GM19025 (cell line): Measurements from ENCODE around the gene GRK7.
"Not testable (repeated sequence)": the region's sequence is repeated elsewhere in the genome, so short reads cannot be mapped to it uniquely, and the experiment has no call there.

Experiments used
- ATAC-seq: cut with Tn5 transposase; IDR thresholded peaks from one replicate; pipeline ENCODE4 v1.9.1; 2021; ENCODE audit warnings: mild to moderate bottlenecking, low read depth, moderate library complexity; ENCODE audit not compliant: unreplicated experiment

Gene GRK7

DNA sequence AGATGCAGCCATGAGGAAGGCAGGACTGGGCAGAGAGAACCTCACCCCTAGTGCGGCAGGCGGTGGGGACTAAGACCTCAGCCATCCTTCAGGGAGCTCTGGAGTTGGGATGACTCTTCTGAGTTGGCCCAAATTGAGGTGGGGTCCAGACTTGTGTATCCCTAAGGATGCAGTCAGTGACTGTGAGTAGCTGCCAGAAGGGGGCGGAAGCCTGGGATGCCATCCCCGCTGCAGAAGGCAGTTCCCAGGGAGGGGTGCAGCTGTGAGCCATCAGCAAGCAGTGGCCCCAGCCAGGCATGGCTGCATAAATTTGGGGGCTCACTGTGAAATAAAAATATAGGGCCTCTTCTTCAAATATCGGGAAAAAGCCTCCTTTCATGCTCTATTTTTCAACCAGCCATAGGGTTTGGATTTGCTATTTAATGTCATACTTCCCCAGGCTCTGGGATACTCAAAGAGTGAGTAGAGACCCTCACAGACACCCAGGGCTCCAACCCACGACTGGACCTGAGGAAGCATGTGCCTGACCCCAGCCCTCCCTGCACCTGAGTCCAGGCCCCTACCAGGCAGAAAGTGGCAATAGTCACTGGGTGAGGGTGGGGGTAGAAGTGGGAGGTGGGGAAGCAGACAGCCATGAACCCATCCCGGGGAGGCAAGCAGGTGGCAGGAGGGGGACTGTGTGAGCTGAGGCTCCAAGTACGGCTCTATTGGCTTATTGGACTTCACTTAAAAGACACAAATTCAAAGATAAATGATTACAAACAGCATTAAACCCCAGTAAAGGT lies 30.5 kb downstream of the GRK7 start:
- no peak for ATAC-seq

DNA sequence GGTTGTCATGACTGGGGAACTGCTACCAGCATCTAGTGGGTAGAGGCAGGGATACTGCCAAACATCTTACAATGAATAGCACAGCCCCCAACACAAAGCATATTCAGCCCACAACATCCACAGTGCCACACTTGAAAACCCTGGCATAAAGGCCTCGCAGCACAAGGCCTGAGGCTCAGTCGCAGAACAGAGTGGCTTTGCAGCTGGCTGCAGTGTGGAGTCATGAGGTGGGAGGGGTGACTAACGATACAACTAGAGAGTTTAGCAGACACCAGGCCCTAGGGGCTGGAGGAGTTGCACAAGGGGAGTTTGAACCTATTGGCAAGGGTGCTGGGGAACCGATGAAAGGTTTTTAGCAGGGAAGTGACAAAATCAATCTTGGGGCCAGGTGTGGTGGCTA lies 32.1 kb downstream of the GRK7 start:
- ATAC-seq = no peak

DNA sequence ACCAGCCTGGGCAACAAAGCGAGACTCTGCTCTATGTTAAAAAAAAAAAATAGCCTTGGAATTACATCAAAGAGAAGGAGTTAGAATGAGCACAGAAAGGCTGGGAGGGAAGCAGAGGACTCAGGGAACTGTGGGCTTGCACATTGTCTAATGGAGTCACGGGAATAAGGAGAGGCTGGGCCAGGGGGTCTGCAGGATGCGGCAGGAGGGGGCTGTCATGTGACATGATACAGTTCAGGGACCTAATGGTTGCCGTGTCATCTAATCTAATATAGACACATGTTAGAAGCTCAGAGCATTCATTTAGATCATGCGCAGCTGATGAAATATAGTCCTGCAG lies 32.5 kb downstream of the GRK7 start:
- no peak for ATAC-seq

GRCh38 chr3:141796081-141796888 lies 33.1 kb downstream of the GRK7 start:
- ATAC-seq = peak; percentile 95

DNA sequence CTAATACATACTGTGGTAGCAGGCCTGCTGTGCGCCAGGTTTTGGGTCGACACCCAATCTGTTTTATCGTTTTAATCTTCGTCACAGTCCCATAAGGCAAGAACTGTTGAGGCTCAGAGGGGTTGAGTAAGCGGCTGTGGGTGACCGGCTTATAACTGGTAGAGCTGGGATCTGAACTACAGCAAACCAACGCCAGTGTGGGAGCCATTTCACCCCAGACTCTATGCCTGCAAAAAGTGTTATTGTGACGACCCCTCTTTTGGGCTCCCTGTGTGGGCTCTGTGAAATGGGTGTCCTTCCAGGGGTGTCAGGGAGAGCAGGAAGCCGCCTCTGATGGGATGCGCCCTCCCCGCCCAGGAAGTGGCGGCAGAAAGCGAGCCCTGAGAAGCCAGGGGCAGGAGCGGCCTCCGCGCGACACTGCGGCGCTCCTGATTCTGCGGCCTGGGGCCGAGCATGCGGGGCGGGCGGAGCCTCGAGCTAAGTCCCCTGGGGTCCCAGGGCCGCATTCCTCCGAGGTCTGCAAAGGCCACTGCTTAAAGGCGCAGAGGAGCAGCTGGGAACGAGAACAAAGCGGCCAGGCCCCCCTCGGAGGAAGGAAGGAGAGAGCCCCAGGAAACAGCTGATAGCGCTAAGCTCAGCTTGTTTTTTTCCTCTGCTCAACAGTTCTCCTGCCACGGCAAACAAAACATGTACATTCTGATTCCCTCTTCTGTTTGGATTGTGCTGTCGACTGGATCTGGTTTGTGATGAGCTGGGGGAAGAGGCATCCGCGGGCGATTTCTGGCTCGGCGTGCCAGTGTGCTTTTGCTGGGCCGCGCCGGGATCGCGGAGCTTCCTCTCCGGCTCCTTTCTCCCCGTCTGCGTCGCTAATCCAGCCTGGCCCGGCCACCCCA lies 33.9 kb downstream of the GRK7 start:
- ATAC-seq = peak; percentile 28

DNA sequence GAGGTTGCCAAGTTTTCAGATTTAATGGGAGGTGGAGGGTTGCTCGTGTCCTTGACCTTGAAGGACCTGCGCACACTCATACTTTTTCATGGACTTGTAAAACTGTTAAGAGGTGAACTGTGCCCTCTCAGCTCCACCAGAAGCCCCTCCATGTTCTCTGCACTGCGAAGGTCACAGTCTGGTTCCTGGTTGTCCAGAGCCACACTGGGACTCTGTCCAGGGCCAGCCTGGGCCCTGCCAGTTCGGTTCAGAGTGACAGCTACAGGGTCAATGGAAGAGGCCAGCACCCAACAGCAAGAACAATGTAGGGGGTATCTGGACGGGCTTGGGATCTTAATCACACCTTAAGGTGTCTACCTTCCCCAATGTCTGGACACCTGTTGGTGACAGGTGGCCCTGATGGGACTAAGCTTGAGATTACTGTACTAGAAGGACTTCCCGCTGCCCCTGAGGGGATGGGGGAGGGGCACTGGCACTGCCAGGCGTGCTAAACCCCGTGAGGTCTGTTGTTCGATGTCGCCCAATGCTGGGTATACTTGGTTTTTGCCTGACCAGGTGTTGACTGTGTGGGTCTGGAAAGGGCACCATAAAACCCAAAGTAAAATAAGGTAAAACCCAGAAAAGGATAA lies 34.7 kb downstream of the GRK7 start:
- no peak for ATAC-seq

GRCh38 chr3:141798448-141798845 lies 35.2 kb downstream of the GRK7 start:
- no peak for ATAC-seq

DNA sequence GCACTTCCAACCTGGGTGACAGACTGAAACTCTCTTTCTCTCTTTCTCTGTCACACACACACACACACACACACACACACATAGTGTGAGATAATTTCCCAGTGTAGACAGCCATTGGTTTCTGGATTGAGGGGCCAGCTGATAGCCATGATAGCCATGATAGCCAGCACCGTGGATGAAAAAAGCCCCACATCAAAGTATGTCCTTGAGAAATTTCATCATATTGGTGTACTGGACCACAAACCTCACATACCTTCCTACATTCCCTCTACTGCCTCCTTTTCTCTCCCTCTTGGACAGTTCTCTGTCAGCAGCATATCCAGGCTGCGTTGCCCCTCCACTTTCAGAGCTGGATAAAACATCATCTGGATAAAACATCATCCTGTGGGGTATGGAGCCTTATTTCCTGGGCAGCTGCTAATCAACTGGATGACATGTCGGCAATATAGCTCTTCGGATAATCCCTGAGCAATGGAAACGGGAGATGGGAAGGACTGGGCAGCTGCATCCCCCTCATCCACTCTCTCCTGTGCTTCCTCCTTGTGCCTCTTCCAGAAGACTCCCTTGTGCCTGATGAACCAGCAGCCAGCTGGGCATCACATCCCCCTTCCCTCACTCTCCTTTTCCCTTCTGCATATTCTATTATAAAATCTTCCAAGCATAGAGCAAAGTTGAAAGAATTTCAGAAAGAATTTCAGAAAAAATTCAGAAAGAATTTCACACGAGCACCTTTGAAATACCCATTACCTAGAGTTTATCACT lies 39.3 kb downstream of the GRK7 start:
- no peak for ATAC-seq

GRCh38 chr3:141803538-141803937 lies 40.3 kb downstream of the GRK7 start:
- not testable (repeated sequence) for ATAC-seq

GRCh38 chr3:141804447-141804777 lies 41.2 kb downstream of the GRK7 start:
- ATAC-seq = no peak

- no peak for ATAC-seq
These were observed 41.8 kb downstream of the GRK7 start for GRCh38 chr3:141804778-141805639.

DNA sequence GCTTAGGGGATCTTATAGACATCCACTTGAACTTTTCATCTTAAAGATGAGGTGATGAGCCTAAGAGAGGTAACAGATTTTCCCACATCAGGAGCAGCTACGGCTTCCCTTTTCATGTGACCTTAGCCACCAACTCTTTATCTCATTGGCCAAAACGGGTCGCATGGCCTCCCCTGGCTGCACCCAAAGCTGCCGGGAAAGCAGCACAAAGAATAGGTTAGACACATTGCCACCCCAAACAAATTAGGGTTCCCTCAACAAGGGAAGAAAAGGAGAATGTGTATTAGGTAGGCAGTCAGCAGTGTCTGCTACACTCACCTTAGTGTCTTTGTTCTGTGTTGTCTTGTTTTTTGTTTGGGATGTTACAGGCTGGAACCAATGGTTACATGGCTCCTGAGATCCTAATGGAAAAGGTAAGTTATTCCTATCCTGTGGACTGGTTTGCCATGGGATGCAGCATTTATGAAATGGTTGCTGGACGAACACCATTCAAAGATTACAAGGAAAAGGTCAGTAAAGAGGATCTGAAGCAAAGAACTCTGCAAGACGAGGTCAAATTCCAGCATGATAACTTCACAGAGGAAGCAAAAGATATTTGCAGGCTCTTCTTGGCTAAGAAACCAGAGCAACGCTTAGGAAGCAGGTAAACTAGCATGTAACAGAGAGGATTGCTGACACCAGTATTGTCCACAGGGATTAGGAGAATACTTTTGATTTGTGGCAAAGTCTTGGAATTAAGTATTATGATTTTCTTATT lies 44.2 kb downstream of the GRK7 start:
- no peak for ATAC-seq

DNA sequence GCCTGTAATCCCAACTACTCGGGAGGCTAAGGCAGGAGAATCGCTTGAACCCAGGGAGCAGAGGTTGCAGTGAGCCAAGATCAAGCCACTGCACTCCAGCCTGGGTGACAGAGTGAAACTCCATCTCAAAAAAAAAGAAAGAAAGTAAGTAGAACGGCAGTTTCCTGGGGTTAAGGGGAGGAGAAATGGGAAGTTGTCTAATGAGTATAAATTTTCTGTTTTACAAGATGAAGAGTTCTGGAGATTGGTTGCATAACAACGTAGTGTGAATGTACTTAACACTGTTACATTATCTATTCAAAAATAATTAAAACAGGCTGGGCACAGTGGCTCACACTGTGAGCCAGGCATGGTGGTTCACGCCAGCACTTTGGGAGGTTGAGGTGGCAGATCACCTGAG lies 45.4 kb downstream of the GRK7 start:
- ATAC-seq = no peak

DNA sequence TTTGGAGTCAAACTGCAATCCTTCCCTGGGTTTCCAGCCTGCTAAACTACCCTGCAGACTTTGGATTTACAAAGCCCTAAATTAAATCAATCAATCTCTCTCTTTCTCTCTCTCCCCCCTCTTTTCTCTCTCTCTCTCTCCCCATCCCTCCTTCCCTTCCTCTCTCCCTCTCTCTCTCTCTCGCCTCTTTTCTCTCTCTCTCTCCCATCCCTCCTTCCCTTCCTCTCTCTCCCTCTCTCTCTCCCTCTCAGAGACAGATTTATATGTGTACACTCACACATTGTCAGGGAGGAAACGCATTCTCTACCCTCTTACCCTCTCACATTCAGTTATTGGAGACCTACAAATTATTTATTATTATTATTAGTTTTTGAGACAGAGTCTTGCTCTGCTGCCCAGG lies 47.0 kb downstream of the GRK7 start:
- no peak for ATAC-seq

- no peak for ATAC-seq
These were observed 48.1 kb downstream of the GRK7 start for GRCh38 chr3:141811348-141811747.

DNA sequence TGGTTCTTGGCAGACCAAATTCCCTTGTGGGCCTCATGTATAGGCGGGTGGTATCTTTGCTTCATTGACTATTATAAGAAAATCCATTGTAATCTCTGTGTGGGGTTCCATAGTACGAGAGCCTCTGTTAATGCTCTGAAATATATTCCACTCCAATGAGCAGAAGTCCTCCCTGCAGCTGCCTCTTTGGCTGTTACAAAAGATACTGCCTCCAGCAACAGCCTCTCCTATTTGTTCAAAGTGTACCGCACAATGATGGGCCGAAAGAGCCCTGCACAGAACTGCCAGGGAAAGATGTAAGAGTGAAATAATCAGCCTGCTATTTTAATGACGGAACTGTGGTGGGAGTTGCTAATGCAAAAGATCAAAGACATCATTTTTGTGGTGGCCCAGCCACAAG lies 48.9 kb downstream of the GRK7 start:
- no peak for ATAC-seq

GRCh38 chr3:141812586-141812985 lies 49.4 kb downstream of the GRK7 start:
- no peak for ATAC-seq
